Dermis lymphatic vessel endothelial cell (primary cell): Measurements from ENCODE around the gene LIX1. TPM values are rescaled to one million over a fixed set of nuclear protein-coding genes. Genes with fewer than 3 reads are reported as not detected.

Source experiments
- total RNA-seq: library from RNA; depleted of rRNA; stranded (reverse); fragments of >200 nt; gene quantifications from 2 replicates; pipeline ENCODE4 v1.2.1, GENCODE V29; 2014

Gene LIX1
- not detected in 2 replicates for total RNA-seq

DNA sequence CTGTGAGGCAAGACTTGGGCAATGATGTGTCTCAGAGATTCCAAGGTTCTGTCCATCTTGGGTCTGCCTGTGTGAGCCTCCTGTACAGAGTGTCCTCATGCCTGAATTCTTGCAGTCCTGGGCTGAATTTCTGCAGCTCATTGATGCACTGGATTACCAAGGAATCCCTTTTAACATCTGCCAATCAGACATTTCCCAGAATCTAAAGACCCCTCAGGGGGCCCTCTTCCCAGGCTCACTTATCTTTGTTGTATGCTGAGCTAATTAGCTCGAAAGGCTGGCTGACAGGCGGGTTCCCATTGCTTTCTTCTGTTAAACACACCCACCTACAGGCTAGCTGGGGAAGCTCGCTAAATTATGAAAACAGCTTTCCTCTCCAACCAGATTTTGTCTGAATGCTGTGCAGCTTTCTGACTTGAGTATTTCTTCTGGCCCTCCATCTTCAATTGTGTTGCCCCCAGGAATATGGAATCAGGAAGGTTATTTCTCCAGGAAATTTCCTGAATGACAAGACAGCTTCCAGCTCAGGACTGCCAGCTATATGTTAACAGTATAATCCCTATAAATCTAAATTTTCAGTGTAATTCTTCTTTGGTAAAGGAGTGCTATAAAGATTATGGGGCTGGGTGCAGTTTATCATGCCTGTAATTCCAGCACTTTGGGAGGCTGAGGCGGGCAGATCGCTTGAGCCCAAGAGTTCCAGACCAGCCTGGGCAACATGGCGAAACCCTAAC is at the start of gene LIX1:
Gene LIX1, minus strand, starts transcription at position 91 of the 734 bp plus-strand sequence. Its CDS starts 35 bp downstream, at position 56.

DNA sequence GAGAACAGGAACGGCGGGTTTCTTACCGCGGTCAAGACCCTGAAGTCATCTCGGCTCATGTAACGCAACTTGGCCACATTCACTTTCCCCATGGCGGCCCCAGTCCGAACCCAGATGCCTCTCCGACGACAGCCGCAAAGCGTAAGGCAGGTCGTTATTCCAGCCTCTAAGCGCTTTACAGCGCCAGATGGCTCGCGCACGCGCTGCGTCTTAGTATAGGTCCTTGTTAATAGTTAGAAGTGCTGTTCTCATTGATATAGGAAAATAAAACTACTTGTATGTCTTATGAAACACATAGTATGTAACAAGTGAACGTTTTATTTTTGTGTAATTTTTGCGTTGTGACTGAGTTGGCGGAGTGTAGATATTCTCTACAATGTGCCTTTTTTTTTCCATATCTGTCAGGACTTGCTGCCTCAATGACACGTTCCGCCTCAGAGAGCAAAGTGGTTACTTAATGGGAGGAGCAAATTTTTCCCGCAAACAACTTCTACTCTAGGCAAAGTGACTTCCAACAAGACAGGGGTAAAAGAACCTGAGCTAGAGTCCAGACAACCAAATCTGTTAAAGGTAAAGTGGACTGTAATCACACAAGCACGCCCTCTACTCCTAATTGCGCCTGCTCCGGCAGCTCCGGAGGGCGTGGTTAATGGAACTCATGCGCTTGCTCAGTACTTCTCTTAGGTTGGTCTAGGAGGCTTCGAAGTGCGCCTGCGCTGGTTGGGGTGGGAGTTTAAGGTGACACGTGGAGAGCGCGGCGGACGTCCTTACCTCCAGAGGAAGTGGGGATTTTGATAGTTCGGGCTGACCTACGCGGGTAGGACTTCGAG is 40.9 kb upstream of the LIX1 start, which contains the start of gene RIOK2:
Gene RIOK2, minus strand, starts transcription at position 148 of the 830 bp plus-strand sequence. Its CDS starts 56 bp downstream, at position 92.

Other genes with a start within 250 kb of the LIX1 start
- gene LNPEP, start 206.5 kb downstream of the LIX1 start, total RNA-seq = 37.6 and 46.6 TPM in 2 replicates
- gene RIOK2, start 40.6 kb upstream of the LIX1 start, total RNA-seq = 15.2 and 20.2 TPM in 2 replicates